ENCODE data around the gene CEP72. TPM values are rescaled to one million over a fixed set of nuclear protein-coding genes. Genes with fewer than 3 reads are reported as not detected.

Gene CEP72
- total RNA-seq, 2 experiments from 2014 or later = 27.0 to 28.9 TPM

DNA sequence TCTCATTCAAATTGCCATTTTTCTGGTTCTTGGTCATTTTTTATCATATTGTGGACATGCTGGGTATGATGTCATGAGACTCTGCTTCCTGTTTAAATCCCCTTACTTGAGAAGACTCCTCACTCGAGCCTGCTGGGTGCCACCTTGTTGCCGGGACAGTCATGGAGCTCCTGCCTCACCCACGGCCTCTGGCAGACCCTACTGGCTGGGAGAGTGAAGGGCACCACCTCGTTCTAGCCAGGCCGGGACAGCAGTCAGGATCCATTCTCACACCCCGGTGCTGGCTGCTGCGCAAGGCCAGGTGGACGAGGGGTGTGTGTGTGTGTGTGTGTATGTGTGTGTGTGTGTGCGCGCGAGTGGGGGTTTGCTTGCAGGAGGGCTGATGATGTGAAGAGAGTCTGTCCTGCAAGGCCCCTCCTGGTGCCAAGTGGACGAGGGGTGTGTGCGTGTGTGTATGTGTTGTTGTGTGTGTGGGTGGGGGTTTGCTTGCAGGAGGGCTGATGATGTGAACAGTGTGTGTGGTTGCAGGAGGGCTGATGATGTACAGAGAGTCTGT is 4.4 kb downstream of the CEP72 start:
- Mint-ChIP-seq H3K36me3 (ENCODE audit: low read depth) (peaks cover 44% of the 10 kb centered on the region), H3K27ac (no peak overlapping the region), H3K9me3 (peaks cover 8% of the 10 kb centered on the region), H3K27me3 (no peaks in the 10 kb centered on the region), H3K4me1 (ENCODE audit: low read depth) (peaks cover 29% of the 10 kb centered on the region), H3K4me3 (no peak overlapping the region)
- intact Hi-C loops (cut with micrococcal nuclease) = loop anchor here (10.0 kb wide), 1 partner anchor 162 kb away; no protein-coding TSS in a partner anchor
- ATAC-seq (no peak), DNase-seq (peak; percentile 20)
- TF ChIP-seq, protein P1, sequence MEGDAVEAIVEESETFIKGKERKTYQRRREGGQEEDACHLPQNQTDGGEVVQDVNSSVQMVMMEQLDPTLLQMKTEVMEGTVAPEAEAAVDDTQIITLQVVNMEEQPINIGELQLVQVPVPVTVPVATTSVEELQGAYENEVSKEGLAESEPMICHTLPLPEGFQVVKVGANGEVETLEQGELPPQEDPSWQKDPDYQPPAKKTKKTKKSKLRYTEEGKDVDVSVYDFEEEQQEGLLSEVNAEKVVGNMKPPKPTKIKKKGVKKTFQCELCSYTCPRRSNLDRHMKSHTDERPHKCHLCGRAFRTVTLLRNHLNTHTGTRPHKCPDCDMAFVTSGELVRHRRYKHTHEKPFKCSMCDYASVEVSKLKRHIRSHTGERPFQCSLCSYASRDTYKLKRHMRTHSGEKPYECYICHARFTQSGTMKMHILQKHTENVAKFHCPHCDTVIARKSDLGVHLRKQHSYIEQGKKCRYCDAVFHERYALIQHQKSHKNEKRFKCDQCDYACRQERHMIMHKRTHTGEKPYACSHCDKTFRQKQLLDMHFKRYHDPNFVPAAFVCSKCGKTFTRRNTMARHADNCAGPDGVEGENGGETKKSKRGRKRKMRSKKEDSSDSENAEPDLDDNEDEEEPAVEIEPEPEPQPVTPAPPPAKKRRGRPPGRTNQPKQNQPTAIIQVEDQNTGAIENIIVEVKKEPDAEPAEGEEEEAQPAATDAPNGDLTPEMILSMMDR (IDR thresholded peaks at IDR 0.05) = no peak
- ChIA-PET POLR2A (no interaction called here), CTCF (no interaction called here)

DNA sequence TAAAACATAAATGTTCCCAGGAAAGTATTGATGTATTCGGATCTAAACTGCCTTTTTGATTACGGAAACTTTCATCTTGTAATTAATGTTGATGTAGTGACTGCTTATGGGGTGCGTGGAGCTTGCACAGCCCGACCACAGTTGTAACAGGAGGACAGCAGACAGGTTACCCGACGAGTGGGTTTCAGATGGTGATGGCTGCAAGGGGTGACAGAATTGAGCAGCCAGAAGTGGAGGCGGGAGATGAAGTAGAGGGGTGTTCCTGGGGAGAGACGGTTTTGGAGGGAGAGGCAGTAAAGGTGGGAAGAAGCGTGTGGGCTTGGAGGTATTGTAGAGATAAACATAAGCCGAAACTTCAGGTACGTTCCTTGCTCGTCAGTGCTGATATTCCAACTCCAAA is 5.8 kb downstream of the CEP72 start:
- TF ChIP-seq, protein P1 (IDR thresholded peaks at IDR 0.05) = no peak
- H3K4me1 Mint-ChIP-seq (ENCODE audit: low read depth) = peaks cover 27% of the 10 kb centered on the region
- H3K36me3 Mint-ChIP-seq (ENCODE audit: low read depth) = peaks cover 43% of the 10 kb centered on the region
- H3K27me3 Mint-ChIP-seq = no peaks in the 10 kb centered on the region
- ChIA-PET POLR2A (no interaction called here), CTCF (no interaction called here)
- ATAC-seq (no peak), DNase-seq (no peak)
- no peak overlapping the region for H3K4me3 Mint-ChIP-seq
- peaks cover 6% of the 10 kb centered on the region for H3K9me3 Mint-ChIP-seq
- intact Hi-C loops (cut with micrococcal nuclease) = loop anchor here (10.0 kb wide), 1 partner anchor 163 kb away; no protein-coding TSS in a partner anchor
- no peak overlapping the region for H3K27ac Mint-ChIP-seq

DNA sequence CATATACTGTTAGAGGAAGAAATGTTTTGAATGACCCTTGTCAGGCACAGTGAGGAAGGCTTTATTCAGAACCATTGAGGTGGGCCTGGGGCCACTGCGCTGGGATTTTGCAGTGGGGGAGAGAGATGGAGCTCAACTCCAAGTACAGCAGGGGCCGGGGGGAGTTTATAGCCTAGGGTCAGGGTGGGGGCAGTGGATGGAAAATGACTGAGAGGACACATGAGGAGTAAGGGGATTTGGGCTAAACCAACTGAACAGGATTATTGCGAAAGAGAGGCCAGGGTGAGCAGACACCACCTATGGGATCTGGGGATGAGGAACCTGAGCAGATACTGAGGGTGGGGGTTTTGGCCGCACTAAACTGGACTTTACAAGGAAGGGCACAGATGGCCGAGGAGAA is 6.3 kb downstream of the CEP72 start:
- Mint-ChIP-seq H3K27ac (no peak overlapping the region), H3K4me1 (ENCODE audit: low read depth) (peaks cover 25% of the 10 kb centered on the region), H3K27me3 (no peaks in the 10 kb centered on the region), H3K4me3 (no peak overlapping the region), H3K36me3 (ENCODE audit: low read depth) (peaks cover 40% of the 10 kb centered on the region), H3K9me3 (peaks cover 4% of the 10 kb centered on the region)
- ATAC-seq (no peak), DNase-seq (no peak)
- TF ChIP-seq, protein P1 (IDR thresholded peaks at IDR 0.05) = no peak
- ChIA-PET CTCF (no interaction called here), POLR2A (no interaction called here)
- intact Hi-C loops (cut with micrococcal nuclease) = loop anchor here (10.0 kb wide), 1 partner anchor 164 kb away; no protein-coding TSS in a partner anchor

DNA sequence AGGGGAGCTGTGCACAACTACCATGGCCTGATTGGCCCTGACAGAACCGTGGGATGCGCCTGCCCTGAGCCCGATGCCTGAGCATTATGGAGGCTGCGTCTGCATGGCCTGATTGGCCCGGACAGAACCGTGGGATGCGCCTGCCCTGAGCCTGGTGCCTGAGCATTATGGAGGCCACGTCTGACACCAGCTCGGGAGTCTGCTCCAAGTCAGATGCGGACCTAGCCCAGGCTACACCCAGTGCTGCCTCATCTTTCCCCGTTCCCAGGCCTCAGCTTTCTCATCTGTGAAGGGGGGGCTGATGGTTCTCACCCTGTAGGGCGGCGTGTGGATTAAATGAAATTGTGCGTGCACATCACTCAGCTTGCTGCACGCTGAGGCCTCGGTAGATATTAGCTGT is 7.3 kb downstream of the CEP72 start:
- ChIA-PET CTCF (no interaction called here), POLR2A (no interaction called here)
- TF ChIP-seq, protein P1 (IDR thresholded peaks at IDR 0.05) = no peak
- intact Hi-C loops (cut with micrococcal nuclease) = loop anchor here (10.0 kb wide), 1 partner anchor 165 kb away; no protein-coding TSS in a partner anchor
- H3K36me3 Mint-ChIP-seq (ENCODE audit: low read depth) = peaks cover 35% of the 10 kb centered on the region
- peaks cover 16% of the 10 kb centered on the region for H3K4me1 Mint-ChIP-seq (ENCODE audit: low read depth)
- DNase-seq = no peak
- ATAC-seq = no peak
- H3K9me3 Mint-ChIP-seq = peaks cover 4% of the 10 kb centered on the region
- H3K27me3 Mint-ChIP-seq = no peaks in the 10 kb centered on the region
- H3K27ac Mint-ChIP-seq = no peak overlapping the region
- no peak overlapping the region for H3K4me3 Mint-ChIP-seq

DNA sequence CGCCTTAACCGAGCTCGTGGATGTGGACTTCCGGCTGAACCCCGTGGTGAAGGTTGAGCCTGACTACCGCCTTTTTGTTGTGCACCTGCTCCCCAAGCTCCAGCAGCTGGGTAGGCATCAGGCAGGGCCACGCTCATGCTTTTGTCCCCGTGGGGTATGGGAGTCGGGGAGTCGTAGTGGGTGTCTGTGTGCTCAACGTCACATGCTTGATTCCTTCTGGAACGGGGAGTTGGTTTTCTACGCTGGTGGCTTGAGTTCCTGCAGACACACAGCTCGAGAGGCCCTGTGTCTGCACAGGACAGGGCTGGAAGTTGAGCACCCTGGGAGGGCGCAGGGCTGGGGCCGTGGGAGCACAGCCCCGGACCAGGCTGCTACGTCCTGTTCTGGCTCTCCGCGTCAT is 8.0 kb downstream of the CEP72 start:
- POLR2A ChIA-PET = no interaction called here
- peaks cover 3% of the 10 kb centered on the region for H3K9me3 Mint-ChIP-seq
- CTCF ChIA-PET = no interaction called here
- H3K4me3 Mint-ChIP-seq = no peak overlapping the region
- H3K36me3 Mint-ChIP-seq (ENCODE audit: low read depth) = peaks cover 31% of the 10 kb centered on the region
- peaks cover 12% of the 10 kb centered on the region for H3K4me1 Mint-ChIP-seq (ENCODE audit: low read depth)
- DNase-seq = no peak
- ATAC-seq = no peak
- H3K27ac Mint-ChIP-seq = no peak overlapping the region
- no peaks in the 10 kb centered on the region for H3K27me3 Mint-ChIP-seq
- intact Hi-C loops (cut with micrococcal nuclease) = no loop called here
- TF ChIP-seq, protein P1 (IDR thresholded peaks at IDR 0.05) = no peak
